ENCODE data around the gene OLFML1. TPM values are rescaled to one million over a fixed set of nuclear protein-coding genes. Genes with fewer than 3 reads are reported as not detected.

The OLFML1 gene
- polyA plus RNA-seq, 2 of the 4 experiments (the other 2 are of a cell fraction): not detected

DNA sequence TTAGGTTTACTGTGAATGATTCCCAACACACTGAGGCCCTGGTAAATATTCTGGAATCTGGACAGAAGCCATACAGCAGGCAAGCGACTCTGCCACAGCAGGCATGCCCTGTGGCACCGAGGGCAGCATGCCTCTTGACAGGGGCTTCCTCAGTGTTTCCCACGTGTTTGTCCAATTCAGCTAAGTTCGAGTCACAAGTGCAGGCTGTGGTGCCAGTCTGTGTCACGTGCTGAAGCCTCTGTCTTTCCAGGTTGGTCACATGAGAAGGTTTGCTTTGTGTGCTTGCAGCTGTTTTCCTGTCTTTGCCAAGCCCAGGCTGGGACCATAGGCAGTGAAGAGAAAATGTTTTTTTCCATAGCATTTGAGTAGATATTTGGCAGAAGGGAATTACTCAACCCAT, 26.1 kb downstream of the OLFML1 start:
- Histone ChIP-seq H3K4me2 (no peak overlapping the region), H3K27ac (no peak overlapping the region), H3K4me1 (0 out of 3 replicates have a peak, but pooled peaks cover 6% of the 10 kb centered on the region), H3K9me3 (no peaks in the 10 kb centered on the region), H3K4me3 (no peak overlapping the region)
- ChIA-PET CTCF (interaction anchor here (0.6 to 6.1 kb wide), 11 partner anchors 10 to 464 kb away, joined by 3 to 76 read pairs (median 6); no protein-coding TSS in a partner anchor), POLR2A (no interaction called here)
- WGBS (ENCODE audit: missing lambda C conversion rate): 35% methylated on average over 5 of the region's 5 CpGs
- ATAC-seq: no peak
- DNase-seq (ENCODE audit: low read depth in 1 of 2, low spot score in 1 of 2): no peak
- TF ChIP-seq, protein P1, sequence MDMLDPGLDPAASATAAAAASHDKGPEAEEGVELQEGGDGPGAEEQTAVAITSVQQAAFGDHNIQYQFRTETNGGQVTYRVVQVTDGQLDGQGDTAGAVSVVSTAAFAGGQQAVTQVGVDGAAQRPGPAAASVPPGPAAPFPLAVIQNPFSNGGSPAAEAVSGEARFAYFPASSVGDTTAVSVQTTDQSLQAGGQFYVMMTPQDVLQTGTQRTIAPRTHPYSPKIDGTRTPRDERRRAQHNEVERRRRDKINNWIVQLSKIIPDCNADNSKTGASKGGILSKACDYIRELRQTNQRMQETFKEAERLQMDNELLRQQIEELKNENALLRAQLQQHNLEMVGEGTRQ (IDR thresholded peaks at IDR 0.05): peak; percentile 22; the same call in 1 of the 2 replicates
- no peak for TF ChIP-seq CBX2 (IDR thresholded peaks at IDR 0.05; ENCODE audit: borderline replicate concordance, low read depth)
- no peak for TF ChIP-seq POLR2AphosphoS2 (conservative IDR thresholded peaks at IDR 0.05; ENCODE audit: low read length)
- no peak for FAIRE-seq

DNA sequence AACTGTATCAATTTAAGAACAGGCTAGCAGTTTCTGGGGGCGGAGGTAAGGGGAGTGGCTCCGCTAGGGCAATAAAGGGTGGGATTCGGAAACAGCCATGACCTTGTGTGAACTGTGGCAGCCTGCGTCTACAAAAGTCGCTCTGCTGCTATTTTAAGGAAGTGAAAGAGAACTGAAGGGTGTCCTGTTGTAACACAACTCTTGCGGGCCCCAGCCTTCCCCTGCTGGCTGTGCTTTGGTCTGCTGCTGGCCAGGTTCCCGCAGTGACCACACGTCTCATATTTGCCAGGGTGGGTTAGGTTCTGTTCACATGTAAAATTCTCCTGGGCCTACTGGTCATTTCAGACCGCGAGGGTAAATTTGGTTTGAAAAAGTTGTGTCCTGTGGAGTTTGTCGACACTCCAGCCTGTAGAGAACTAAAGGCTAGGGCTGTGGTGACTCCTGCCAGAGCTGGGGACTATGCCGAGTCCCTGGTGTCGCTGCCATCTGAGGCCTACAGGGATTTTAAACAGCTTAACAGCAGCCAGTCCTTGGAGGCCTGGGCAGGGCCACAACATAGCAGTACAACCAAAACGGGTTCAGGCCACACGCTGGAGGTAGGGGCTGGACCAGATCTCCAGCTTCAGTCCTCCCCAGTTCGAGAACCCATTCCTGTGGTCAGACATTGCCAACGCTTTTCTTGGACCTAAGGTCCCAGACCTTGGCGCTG, 27.4 kb downstream of the OLFML1 start:
- 67% methylated on average over 17 of the region's 18 CpGs for WGBS (ENCODE audit: missing lambda C conversion rate)
- Histone ChIP-seq H3K27ac (peak overlapping the region; percentile 75 to 92), H3K4me3 (peak overlapping the region; percentile 76), H3K9me3 (no peaks in the 10 kb centered on the region), H3K4me2 (peak overlapping the region; percentile 89), H3K4me1 (0 out of 3 replicates have a peak, but pooled peaks cover 6% of the 10 kb centered on the region)
- no peak for FAIRE-seq
- ATAC-seq: peak; percentile 39 to 52
- no peak for DNase-seq (ENCODE audit: low read depth in 1 of 2, low spot score in 1 of 2)
- ChIA-PET CTCF (interaction anchor here (0.7 to 6.1 kb wide), 29 partner anchors 9 to 479 kb away, joined by 3 to 76 read pairs (median 5); partner anchors contain the start of gene OLFML1), POLR2A (no interaction called here)
- TF ChIP-seq SREBF2 (IDR thresholded peaks at IDR 0.05) (no peak), CHD4 (IDR thresholded peaks at IDR 0.05; ENCODE audit: borderline replicate concordance) (no peak), SMC3 (IDR thresholded peaks at IDR 0.05) (no peak)
- TF ChIP-seq, protein P2, sequence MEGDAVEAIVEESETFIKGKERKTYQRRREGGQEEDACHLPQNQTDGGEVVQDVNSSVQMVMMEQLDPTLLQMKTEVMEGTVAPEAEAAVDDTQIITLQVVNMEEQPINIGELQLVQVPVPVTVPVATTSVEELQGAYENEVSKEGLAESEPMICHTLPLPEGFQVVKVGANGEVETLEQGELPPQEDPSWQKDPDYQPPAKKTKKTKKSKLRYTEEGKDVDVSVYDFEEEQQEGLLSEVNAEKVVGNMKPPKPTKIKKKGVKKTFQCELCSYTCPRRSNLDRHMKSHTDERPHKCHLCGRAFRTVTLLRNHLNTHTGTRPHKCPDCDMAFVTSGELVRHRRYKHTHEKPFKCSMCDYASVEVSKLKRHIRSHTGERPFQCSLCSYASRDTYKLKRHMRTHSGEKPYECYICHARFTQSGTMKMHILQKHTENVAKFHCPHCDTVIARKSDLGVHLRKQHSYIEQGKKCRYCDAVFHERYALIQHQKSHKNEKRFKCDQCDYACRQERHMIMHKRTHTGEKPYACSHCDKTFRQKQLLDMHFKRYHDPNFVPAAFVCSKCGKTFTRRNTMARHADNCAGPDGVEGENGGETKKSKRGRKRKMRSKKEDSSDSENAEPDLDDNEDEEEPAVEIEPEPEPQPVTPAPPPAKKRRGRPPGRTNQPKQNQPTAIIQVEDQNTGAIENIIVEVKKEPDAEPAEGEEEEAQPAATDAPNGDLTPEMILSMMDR (IDR thresholded peaks at IDR 0.05): no peak

DNA sequence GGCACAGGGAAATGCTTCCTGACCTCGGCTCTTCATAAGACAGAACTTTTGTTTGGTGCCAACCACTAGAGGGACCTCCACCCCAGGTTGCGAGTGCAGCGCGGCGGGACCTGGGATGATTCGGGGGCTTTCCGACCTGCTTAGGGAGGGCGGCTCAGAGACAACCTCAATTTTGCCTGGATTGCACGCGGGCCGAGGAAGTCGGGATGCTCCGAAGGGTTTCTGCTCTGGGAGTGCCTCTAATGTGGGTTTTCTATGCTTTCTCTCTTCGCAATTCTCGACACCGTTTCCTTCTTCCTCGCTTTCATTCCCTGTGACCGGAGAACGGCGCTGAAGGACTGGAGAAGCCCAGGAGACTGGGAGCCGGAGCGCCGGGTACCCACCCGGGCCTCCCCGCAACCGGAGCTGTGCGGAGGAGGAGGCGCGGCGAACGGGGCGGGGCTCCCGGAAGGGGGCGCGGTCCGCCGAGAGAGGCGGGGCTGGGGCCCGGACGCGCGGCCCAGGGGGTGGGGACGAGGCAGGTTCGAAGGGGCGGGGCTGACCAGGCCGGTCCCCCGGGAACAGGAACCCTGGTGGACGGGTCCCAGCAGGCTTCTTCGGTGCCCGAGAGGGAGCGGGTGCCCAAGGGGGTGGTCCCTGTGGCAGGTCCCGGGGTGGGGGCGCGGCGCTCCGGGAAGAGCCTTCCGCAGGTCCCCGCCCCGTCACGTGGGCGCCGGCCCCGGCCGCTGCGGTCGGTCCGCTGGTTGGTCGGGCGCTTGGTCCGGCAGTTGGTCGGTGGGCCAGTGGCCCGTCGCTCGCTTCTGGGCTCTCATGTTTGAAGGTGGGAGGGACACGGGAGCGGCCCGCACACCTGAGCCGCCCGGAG, 28.2 kb downstream of the OLFML1 start, which contains the start of gene PPFIBP2:
Gene PPFIBP2, plus strand, starts transcription at position 766 of the 865 bp plus-strand sequence. CDS start 35,477 bp downstream, outside the sequence.
- ChIA-PET CTCF (interaction anchor here (0.6 to 6.1 kb wide), 36 partner anchors 10 to 478 kb away, joined by 3 to 76 read pairs (median 4); partner anchors contain the start of gene OLFML1), POLR2A (no interaction called here)
- 0 out of 3 replicates have a peak, but pooled peaks cover 6% of the 10 kb centered on the region for H3K4me1 ChIP-seq
- H3K4me2 ChIP-seq: peak within 1 kb of the TSS; percentile 89
- DNase-seq (ENCODE audit: low read depth in 1 of 2, low spot score in 1 of 2): peak; percentile 73 to 90
- WGBS (ENCODE audit: missing lambda C conversion rate): under 1% methylated on average over 24 of the region's 79 CpGs
- no peak for FAIRE-seq
- TF ChIP-seq NPAS2 (CRISPR knock-in tag; IDR thresholded peaks at IDR 0.05; ENCODE audit: borderline replicate concordance): 0 out of 2 replicates have a peak, but pooled peaks have one; percentile 8
- TF ChIP-seq, protein P1 (IDR thresholded peaks at IDR 0.05): peak; percentile 89
- TF ChIP-seq ZNF302 (CRISPR knock-in tag; IDR thresholded peaks at IDR 0.05): no peak
- TF ChIP-seq TFCP2L1 (CRISPR knock-in tag; IDR thresholded peaks at IDR 0.05): no peak
- TF ChIP-seq, protein P3, sequence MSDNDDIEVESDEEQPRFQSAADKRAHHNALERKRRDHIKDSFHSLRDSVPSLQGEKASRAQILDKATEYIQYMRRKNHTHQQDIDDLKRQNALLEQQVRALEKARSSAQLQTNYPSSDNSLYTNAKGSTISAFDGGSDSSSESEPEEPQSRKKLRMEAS (IDR thresholded peaks at IDR 0.05): peak; percentile 65
- TF ChIP-seq, protein P2 (IDR thresholded peaks at IDR 0.05): peak; percentile 90
- TF ChIP-seq RAD21 (conservative IDR thresholded peaks at IDR 0.05 in 1 of 2, IDR thresholded peaks at IDR 0.05 in 1 of 2): peak; percentile 71 to 79
- TF ChIP-seq EHMT2 (IDR thresholded peaks at IDR 0.05; ENCODE audit: low read depth): no peak
- peak; percentile 61; the same call in 1 of the 2 replicates for TF ChIP-seq PHF8 (IDR thresholded peaks at IDR 0.05; ENCODE audit: borderline replicate concordance, low read depth)
- TF ChIP-seq SMC3 (IDR thresholded peaks at IDR 0.05): peak; percentile 87
- TF ChIP-seq JUN (IDR thresholded peaks at IDR 0.05): 0 out of 5 replicates have a peak, but pooled peaks of 1 of the 2 experiments have one; percentile 17
- no peaks in the 10 kb centered on the region for H3K9me3 ChIP-seq
- ATAC-seq: peak; percentile 92 to 96
- peak within 1 kb of the TSS; percentile 75 to 92 for H3K27ac ChIP-seq
- H3K4me3 ChIP-seq: peak within 1 kb of the TSS; percentile 76
